GM21526 (cell line): Measurements from ENCODE around the gene HOXD4.

Source experiments
- ATAC-seq: cut with Tn5 transposase; IDR thresholded peaks from one replicate; pipeline ENCODE4 v1.9.1; 2021; ENCODE audit warnings: moderate library complexity; ENCODE audit not compliant: unreplicated experiment, low FRiP score

The HOXD4 gene

GRCh38 chr2:176186024-176186423, 34.7 kb downstream of the HOXD4 start:
- ATAC-seq = no peak

DNA sequence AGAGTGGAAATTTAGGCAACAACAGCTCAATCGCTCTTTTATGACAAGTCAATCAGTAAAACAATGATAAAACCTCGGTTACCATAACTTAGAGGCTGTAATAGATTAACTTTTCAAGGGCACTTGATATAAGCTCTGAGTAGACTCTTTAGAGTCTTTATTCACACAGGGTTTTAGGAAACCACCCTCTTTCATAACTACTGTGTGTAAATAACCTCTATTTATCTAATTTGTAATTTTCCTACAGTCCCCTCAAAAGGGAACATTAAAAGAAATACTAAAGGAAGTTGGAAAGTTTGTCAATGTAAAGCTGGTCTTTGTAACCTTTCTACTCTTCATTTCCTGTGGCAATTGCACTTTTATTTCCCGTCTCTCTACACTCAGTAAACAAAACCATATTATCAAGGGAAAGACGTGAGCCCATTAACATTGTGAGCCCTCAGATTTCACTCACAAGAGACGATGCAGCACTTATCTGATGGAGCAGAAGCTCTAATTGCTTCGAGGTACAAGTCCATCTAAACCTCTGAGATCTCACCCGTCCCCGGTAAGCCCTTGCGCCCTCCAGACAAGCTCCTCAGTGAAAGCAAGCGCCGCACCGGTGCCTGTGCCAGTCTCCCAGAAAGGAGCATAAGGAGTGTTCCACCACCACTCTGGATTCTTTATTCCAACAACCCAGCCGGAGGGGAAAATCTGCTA, 36.0 kb downstream of the HOXD4 start:
- no peak for ATAC-seq

GRCh38 chr2:176187899-176188773, 36.8 kb downstream of the HOXD4 start, which contains the start of gene HOXD1:
TSS of gene HOXD1 (plus strand) at chr2:176188668. CDS start at chr2:176188802, 134 bp downstream.
- ATAC-seq = no peak

DNA sequence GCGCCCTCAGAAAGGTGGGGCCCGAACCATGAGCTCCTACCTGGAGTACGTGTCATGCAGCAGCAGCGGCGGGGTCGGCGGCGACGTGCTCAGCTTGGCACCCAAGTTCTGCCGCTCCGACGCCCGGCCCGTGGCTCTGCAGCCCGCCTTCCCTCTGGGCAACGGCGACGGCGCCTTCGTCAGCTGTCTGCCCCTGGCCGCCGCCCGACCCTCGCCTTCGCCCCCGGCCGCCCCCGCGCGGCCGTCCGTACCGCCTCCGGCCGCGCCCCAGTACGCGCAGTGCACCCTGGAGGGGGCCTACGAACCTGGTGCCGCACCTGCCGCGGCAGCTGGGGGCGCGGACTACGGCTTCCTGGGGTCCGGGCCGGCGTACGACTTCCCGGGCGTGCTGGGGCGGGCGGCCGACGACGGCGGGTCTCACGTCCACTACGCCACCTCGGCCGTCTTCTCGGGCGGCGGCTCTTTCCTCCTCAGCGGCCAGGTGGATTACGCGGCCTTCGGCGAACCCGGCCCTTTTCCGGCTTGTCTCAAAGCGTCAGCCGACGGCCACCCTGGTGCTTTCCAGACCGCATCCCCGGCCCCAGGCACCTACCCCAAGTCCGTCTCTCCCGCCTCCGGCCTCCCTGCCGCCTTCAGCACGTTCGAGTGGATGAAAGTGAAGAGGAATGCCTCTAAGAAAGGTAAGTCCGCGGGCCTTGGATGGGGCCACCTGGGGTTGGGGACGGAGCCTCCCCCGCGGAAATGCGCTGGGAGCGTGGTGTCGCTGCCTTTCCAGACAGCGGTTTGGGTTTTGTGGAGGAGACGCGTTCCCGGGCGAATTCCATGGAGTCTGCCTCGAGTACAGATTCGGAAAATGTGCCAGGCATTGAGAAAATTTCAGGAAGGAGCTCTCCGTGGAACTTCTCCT, 37.7 kb downstream of the HOXD4 start:
- no peak for ATAC-seq

DNA sequence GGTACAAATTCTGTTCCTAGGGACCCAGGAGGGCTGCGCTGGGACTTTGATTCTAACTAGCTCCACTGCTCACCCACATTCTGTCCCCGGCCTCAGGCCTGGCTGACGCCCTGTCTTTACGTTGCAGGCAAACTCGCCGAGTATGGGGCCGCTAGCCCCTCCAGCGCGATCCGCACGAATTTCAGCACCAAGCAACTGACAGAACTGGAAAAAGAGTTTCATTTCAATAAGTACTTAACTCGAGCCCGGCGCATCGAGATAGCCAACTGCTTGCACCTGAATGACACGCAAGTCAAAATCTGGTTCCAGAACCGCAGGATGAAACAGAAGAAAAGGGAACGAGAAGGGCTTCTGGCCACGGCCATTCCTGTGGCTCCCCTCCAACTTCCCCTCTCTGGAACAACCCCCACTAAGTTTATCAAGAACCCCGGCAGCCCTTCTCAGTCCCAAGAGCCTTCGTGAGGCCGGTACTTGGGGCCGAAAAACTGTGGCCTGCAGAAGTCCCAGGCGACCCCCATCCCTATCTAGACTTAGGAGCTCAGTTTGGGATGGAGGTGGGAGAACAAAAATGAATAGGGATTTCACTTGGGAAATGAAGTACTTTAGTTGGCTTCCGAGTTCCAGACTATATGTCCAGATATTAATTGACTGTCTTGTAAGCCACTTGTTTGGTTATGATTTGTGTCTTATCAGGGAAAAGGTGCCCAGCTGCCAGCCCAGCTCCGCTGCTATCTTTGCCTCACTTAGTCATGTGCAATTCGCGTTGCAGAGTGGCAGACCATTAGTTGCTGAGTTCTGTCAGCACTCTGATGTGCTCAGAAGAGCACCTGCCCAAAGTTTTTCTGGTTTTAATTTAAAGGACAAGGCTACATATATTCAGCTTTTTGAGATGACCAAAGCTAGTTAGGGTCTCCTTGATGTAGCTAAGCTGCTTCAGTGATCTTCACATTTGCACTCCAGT, 38.6 kb downstream of the HOXD4 start:
- no peak for ATAC-seq

DNA sequence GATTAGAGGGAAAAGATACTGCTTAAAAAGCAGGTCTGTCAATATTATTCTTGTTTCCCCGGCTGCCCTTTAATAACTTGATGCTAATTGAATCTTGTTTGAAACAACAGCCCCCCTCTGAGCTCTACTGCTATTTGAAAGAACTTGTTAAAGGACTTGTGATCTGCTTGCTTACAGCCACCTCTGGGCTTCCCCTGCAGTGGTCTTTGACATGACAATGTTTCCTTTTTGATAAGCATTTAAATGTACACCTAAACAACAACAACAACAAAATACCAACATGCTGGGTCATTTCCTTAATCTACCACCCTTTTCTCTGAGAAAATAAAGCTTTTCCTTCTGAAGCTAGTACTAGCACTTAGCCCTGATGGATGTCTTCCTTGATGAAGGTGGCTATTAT, 41.0 kb downstream of the HOXD4 start:
- ATAC-seq = no peak

- ATAC-seq = no peak
These were observed 41.7 kb downstream of the HOXD4 start for GRCh38 chr2:176193048-176193447.

- ATAC-seq = no peak
These were observed 48.6 kb downstream of the HOXD4 start for GRCh38 chr2:176199902-176200301.

GRCh38 chr2:176200971-176201370, 49.6 kb downstream of the HOXD4 start:
- no peak for ATAC-seq

- no peak for ATAC-seq
These were observed 51.1 kb downstream of the HOXD4 start for GRCh38 chr2:176202491-176202890.
